ENCODE data around the gene MRPL49. TPM values are rescaled to one million over a fixed set of nuclear protein-coding genes. Genes with fewer than 3 reads are reported as not detected.

MRPL49 gene
- total RNA-seq, 1 donor from 2014 or later, result 38.3 TPM

DNA sequence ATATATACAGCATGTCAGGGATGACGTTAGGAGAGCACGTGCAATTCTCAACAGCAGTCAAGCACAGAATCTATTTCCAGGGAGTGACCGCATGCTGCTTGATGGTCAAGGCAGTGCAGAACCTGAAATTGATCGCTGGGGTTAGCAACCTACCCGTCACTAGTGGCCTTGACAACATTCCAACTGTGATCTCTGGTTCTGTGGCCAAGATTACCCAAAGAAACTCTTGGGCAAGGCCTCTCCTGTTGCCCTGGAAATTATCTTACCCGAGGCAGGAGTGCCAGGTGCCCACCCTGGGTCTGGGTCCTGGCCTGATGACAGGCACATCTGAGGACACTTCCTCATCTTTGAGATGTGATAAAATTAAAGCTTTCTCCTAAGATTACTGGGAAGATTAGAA lies 8.3 kb upstream of the MRPL49 start:
- H3K36me3 Mint-ChIP-seq, result peaks cover 7% of the 10 kb centered on the region
- Histone ChIP-seq H3K4me3 (no peak overlapping the region), H3K4me2 (no peak overlapping the region)

DNA sequence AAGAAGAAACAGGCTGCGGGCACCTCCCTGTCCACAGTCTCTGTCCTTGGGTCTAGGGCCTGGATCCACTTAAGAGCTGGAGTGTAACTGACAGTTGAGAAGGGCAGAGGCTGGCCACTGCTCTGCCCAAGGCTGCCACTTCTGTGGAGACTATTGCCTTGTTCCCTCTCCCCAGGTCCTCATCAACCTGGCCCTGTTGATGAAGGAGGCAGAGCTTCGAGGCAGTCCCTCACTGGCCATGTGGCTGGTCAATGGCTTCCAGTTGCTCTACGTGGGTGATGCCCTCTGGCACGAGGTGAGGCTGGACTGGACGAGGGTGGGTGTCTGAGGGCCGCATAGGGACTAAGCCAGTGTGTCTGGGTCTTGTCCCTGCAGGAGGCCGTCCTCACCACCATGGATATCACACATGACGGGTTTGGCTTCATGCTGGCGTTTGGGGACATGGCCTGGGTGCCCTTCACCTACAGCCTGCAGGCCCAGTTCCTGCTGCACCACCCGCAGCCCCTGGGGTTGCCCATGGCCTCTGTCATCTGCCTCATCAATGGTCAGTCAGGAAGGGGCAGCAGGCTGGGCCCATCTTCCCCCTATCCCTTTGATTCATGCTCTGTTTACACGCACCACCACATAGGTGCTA lies 7.5 kb upstream of the MRPL49 start:
- H3K27ac ChIP-seq, result no peak overlapping the region

More for the DNA sequence above, 8.3 kb upstream of the MRPL49 start:
- no peak for TF ChIP-seq EZH2phosphoT487 (IDR thresholded peaks at IDR 0.05)
- TF ChIP-seq, protein P1, sequence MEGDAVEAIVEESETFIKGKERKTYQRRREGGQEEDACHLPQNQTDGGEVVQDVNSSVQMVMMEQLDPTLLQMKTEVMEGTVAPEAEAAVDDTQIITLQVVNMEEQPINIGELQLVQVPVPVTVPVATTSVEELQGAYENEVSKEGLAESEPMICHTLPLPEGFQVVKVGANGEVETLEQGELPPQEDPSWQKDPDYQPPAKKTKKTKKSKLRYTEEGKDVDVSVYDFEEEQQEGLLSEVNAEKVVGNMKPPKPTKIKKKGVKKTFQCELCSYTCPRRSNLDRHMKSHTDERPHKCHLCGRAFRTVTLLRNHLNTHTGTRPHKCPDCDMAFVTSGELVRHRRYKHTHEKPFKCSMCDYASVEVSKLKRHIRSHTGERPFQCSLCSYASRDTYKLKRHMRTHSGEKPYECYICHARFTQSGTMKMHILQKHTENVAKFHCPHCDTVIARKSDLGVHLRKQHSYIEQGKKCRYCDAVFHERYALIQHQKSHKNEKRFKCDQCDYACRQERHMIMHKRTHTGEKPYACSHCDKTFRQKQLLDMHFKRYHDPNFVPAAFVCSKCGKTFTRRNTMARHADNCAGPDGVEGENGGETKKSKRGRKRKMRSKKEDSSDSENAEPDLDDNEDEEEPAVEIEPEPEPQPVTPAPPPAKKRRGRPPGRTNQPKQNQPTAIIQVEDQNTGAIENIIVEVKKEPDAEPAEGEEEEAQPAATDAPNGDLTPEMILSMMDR (IDR thresholded peaks at IDR 0.05), result no peak
- TF ChIP-seq EZH2 (IDR thresholded peaks at IDR 0.05), result no peak
- no peaks in the 10 kb centered on the region for H3K9me3 ChIP-seq (ENCODE audit: low read depth)
- peaks cover 9% of the 10 kb centered on the region for H3K4me1 ChIP-seq
- Mint-ChIP-seq H3K9me3 (no peaks in the 10 kb centered on the region), H3K27ac (no peak overlapping the region), H3K27me3 (ENCODE audit: insufficient read depth, low read depth) (peaks cover 13% of the 10 kb centered on the region), H3K4me1 (peaks cover 34% of the 10 kb centered on the region), H3K4me3 (peak overlapping the region; percentile 97)
- no peaks in the 10 kb centered on the region for H3K27me3 ChIP-seq
- DNase-seq (ENCODE audit: low spot score), result no peak
- no peaks in the 10 kb centered on the region for H3K36me3 ChIP-seq
- no peak overlapping the region for H3K9ac ChIP-seq
- H3K79me2 ChIP-seq (ENCODE audit: low read depth), result peaks cover 30% of the 10 kb centered on the region
- no peak overlapping the region for H2AFZ ChIP-seq (replicated peaks)
- H3K27ac ChIP-seq, result no peak overlapping the region
- H3F3A ChIP-seq (ENCODE audit: low read depth), result peaks cover 60% of the 10 kb centered on the region
- H4K20me1 ChIP-seq (ENCODE audit: low read depth), result peaks cover 28% of the 10 kb centered on the region

DNA sequence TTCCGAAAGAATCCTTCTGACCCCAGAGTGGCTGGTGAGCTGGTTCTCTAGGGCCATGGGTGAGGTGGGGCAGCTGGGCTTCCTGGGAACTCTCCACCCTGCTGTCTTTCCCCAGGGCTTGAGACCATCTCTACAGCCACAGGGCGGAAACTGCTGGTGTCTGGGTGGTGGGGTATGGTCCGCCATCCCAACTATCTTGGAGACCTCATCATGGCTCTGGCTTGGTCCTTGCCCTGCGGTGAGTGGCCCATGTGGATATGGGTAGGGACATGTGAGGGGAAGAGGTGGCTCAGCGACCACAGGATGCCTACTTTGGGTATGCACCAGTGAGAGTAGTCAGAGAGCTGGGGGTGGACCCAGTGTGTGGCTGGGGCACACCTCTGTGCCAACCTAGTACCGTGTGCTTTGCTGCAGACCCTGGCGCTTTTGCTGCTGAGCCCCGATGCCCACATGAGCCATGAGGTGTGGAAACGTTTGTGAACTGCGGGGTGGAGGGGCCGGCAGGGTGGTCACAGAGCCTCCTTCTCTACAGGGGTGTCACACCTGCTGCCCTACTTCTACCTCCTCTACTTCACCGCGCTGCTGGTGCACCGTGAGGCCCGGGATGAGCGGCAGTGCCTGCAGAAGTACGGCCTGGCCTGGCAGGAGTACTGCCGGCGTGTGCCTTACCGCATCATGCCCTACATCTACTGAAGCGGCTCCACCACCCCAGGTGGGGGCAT lies 6.6 kb upstream of the MRPL49 start:
- no peak overlapping the region for H2AFZ ChIP-seq (replicated peaks)
- Mint-ChIP-seq H3K4me3 (peak overlapping the region; percentile 88), H3K4me1 (peaks cover 29% of the 10 kb centered on the region), H3K27me3 (ENCODE audit: insufficient read depth, low read depth) (peaks cover 8% of the 10 kb centered on the region), H3K9me3 (no peaks in the 10 kb centered on the region), H3K36me3 (peaks cover 11% of the 10 kb centered on the region), H3K27ac (no peak overlapping the region)
- H3K4me1 ChIP-seq, result peaks cover 9% of the 10 kb centered on the region
- TF ChIP-seq EZH2 (IDR thresholded peaks at IDR 0.05), result no peak
- TF ChIP-seq EZH2phosphoT487 (IDR thresholded peaks at IDR 0.05), result no peak
- TF ChIP-seq, protein P1 (IDR thresholded peaks at IDR 0.05), result no peak
- no peaks in the 10 kb centered on the region for H3K27me3 ChIP-seq
- H4K20me1 ChIP-seq (ENCODE audit: low read depth), result peaks cover 26% of the 10 kb centered on the region
- H3F3A ChIP-seq (ENCODE audit: low read depth), result peaks cover 67% of the 10 kb centered on the region
- H3K79me2 ChIP-seq (ENCODE audit: low read depth), result peaks cover 37% of the 10 kb centered on the region
- DNase-seq (ENCODE audit: low spot score), result no peak
- H3K4me2 ChIP-seq, result no peak overlapping the region
- H3K36me3 ChIP-seq, result peaks cover 3% of the 10 kb centered on the region
- H3K27ac ChIP-seq, result no peak overlapping the region
- no peak overlapping the region for H3K4me3 ChIP-seq
- no peak overlapping the region for H3K9ac ChIP-seq
- no peaks in the 10 kb centered on the region for H3K9me3 ChIP-seq (ENCODE audit: low read depth)

More for the DNA sequence above, 7.5 kb upstream of the MRPL49 start:
- Histone ChIP-seq H3F3A (ENCODE audit: low read depth) (peaks cover 68% of the 10 kb centered on the region), H3K4me1 (peaks cover 9% of the 10 kb centered on the region), H3K9me3 (ENCODE audit: low read depth) (no peaks in the 10 kb centered on the region), H3K79me2 (ENCODE audit: low read depth) (peaks cover 30% of the 10 kb centered on the region), H3K9ac (no peak overlapping the region), H4K20me1 (ENCODE audit: low read depth) (peaks cover 28% of the 10 kb centered on the region), H2AFZ (replicated peaks) (no peak overlapping the region), H3K4me3 (no peak overlapping the region), H3K36me3 (no peaks in the 10 kb centered on the region), H3K27me3 (no peaks in the 10 kb centered on the region), H3K4me2 (no peak overlapping the region)
- H3K27me3 Mint-ChIP-seq (ENCODE audit: insufficient read depth, low read depth), result peaks cover 13% of the 10 kb centered on the region
- peak overlapping the region; percentile 97 for H3K4me3 Mint-ChIP-seq
- H3K9me3 Mint-ChIP-seq, result no peaks in the 10 kb centered on the region
- peaks cover 34% of the 10 kb centered on the region for H3K4me1 Mint-ChIP-seq
- H3K27ac Mint-ChIP-seq, result no peak overlapping the region
- no peak for DNase-seq (ENCODE audit: low spot score)
- TF ChIP-seq EZH2 (IDR thresholded peaks at IDR 0.05) (no peak), EZH2phosphoT487 (IDR thresholded peaks at IDR 0.05) (no peak)
- TF ChIP-seq, protein P1 (IDR thresholded peaks at IDR 0.05), result no peak
- peaks cover 7% of the 10 kb centered on the region for H3K36me3 Mint-ChIP-seq
